Activated CD8-positive, alpha-beta memory T cell treated with anti-CD3 and anti-CD28 coated beads, Interleukin-2, amount 50 U/mL, for 24 hours (primary cell): ENCODE measurements around the gene PSG6.
"Not testable (repeated sequence)": the region's sequence is repeated elsewhere in the genome, so short reads cannot be mapped to it uniquely, and the experiment has no call there.

ENCODE experiments used
- DNase-seq: peaks from one replicate; pipeline ENCODE4 v3.0.0-alpha.2; 2020; ENCODE audit errors: extremely low read depth

The PSG6 gene

GRCh38 chr19:42911731-42912130 lies 6.0 kb downstream of the PSG6 start:
- not testable (repeated sequence) for DNase-seq

DNA sequence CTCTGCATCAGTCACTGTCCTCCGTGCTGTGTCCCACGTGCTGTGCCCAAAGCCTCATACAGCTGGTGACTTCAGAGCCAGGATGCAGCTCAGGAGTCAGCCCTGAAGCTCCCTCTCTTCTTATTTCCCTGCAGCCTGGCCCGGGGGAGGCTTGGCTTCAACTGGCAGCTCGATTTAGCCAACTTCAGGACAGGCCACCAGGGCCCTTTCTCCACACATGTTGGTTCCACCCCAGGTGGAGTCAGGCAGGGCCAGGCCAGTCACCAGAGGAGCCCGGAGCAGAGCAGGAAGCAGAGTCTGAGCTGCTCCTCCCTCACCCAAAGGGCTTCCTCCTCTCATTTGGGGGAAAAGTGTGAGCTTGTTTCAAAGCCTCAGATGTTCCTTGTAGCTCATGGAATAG lies 11.5 kb downstream of the PSG6 start:
- not testable (repeated sequence) for DNase-seq

DNA sequence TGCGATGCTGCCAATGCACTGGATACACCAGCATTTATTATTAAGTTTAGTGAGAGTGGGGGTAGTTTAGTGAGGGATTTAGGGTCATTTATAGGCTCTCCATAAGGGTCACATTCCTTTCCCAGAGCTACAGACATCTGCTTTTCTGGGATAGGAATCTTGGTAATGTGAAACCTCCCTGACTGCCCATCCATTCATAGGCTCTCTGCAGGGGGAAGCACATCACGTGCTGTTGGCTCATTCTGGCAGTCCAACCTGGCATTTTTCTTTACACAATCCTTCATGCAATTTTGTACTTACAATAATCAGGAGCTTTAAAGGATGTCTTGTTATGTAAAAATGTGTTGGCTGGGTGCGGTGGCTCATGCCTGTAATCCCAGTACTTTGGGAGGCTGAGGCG lies 17.1 kb downstream of the PSG6 start:
- not testable (repeated sequence) for DNase-seq

DNA sequence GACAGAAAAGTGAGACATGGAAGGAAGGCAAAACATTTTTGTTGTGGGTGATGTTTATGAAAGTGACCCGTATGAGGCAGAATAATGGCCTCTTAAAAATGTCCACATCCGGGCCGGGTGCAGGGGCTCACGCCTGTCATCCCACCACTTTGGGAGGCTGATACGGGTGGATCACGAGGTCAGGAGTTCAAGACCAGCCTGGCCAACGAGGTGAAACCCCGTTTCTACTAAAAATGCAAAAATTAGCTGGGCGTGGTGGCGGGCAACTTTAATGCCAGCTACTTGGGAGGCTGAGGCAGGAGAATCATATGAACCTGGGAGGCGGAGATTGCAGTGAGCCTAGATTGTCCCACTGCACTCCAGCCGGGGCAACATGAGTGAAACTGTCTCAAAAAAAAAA lies 18.0 kb downstream of the PSG6 start:
- DNase-seq, result not testable (repeated sequence)

DNA sequence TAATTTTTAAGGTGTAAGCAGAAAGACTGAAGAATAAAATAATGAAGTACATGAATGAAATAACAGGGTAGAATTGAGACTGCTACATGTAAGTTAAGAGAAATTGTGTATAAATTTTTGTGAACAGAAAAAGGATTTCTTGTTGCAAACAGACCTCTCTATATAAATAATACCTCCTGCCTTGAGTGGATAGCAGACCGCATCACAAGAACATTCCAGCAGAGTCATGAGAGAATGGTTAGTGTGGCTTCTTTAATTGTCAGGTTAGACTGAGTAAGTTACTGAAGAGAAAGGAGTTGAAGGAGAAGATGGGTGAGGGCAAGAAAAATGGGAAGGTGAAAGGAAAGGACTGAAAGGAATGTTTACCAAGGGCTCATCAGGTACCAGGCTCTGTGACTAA lies 18.6 kb downstream of the PSG6 start:
- DNase-seq, result not testable (repeated sequence)

DNA sequence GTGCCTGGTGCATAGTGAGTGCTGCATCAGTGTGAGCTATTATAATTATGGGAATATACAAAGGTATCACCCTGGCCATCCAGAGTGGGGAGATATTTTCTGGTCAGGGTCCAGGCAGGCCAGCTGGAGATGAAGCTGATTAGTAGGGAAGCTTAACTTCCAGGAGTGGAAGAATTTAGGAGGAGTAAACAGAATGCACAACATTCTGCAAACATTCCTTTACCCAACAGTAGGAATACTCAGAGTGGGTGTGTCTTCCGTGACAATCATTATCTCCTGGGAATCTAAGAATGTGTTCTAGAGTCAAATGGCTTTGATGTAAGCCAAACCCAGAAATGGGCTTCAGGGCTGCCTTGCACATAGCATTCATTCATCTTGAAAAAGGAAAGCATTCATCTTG lies 19.0 kb downstream of the PSG6 start:
- not testable (repeated sequence) for DNase-seq

- DNase-seq, result not testable (repeated sequence)
These were observed 20.0 kb downstream of the PSG6 start for GRCh38 chr19:42897729-42898128.

DNA sequence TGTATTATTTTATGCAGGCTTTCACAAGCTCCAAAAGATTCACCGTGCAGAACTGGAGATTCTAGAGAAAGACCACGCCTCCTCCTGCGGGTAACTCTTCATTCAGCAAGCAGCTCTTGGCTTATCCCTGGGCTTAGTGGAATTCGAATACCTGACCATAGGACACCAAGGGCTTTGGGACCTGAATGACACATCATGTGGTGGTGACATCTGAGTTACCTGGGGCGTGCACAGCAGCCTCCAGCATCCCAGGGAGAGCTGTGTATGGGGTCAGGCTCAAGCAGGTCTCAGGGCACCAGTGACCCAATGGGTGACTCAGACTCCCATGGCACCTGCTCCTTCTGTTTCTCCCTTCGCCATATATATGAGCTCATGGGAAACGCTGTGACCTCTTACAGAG lies 27.2 kb downstream of the PSG6 start:
- not testable (repeated sequence) for DNase-seq

DNA sequence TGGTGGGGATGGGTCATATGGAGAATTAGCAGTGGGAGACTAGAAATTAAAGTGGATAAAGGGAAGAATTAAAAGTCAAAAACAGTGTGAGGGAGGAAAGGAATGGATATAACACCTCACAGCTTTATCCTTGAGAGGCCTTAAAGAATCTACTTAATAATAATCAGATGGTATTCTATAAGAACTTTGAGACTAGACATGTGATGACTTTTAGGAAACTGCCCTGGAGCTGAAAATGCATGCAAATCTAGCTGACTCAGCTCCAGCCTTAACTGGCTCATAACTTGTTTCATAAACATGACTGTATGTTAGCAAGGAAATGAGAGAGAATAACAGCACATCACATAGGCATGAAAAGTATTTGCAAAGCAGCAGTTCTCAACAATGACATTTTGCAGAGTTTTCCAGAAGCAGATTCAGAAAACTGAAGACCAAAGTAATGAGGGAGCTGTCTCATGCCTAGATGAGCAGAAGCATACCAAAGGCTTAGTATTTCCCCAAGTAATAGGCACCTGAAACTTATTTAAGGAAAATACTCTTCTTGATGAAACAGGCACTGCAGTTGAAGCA lies 29.7 kb downstream of the PSG6 start:
- DNase-seq, result not testable (repeated sequence)

DNA sequence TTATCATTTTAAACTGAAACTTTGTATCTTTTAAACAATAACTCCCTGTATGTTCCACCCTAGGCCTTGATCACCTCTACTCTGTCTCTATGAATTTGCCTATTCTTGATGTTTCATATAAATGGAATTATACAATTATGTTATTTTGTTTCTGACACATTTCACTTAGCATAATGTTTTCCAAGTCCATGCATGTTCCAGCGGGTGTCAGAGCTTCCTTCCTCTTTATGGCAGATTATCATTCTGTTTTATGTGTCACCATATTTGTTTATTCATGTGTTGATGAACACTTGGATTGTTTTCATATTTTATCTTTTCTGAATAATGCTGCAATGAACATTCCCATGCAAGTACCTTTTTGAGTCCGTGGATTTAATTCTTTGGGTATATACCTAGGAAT lies 35.0 kb downstream of the PSG6 start:
- DNase-seq, result not testable (repeated sequence)

DNA sequence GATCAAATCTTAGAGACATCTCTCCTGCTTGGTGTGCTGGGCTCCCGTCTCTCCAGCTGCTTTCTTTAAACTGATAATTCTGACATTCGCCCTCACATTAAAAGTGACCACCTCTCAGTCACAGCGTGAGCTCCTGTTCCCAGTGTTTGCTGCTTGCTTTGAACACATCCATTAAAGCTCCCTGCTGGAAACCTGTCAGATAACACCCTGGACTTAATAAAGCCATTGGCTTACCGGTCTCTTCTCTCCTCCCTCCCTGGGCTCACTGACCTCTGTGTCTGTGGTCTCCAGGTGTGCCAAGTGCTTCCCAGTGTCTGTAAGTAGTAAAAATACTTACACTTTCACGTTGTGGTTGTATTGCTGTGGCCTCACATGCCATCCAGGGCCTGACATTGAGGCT lies 35.7 kb downstream of the PSG6 start:
- DNase-seq, result not testable (repeated sequence)

GRCh38 chr19:42881279-42881678 lies 36.4 kb downstream of the PSG6 start:
- DNase-seq, result not testable (repeated sequence)

GRCh38 chr19:42880621-42881020 lies 37.1 kb downstream of the PSG6 start:
- DNase-seq, result not testable (repeated sequence)

DNA sequence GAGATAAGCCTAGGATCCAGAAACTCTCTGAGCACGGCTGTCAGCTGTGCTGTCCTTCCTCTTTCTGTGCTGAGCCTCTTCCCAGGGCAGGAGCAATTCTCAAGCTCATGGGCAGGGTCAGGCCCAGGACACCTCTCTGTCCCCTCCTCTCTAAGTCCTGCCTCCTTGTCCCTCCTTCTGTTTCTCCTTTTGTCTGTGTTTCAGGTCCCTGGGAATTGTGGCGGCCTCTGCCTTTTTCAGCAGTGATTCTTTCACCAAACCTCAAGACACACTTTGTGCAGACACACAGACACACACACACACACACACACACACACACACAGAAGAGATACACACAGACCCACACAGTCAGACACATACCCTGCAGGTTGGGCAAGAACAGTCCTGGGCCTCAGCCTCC lies 38.1 kb downstream of the PSG6 start, which contains the start of gene PSG1:
TSS of gene PSG1 (minus strand) at position 101 of the 400 bp plus-strand sequence. CDS start 132 bp downstream, outside the sequence.
- DNase-seq, result no peak

DNA sequence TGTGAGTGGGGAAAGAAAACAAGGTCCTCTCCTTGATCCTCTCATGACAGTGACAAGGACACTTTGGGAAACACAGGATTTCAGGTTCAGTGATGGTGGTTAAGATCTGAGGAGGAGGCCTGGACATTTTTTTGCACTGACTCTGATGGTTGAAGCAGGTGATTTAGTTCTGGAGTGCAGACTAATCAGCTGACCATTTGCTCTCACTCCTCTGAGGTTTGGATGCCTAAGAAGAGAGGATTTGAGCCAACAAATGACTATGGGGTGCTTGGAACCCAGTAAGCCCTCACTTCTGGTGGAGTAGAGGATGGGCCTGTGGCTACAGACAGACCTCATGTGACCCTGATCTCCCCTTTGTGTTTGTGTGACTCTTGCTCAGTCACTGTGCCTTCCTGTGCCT lies 41.1 kb downstream of the PSG6 start:
- not testable (repeated sequence) for DNase-seq

- not testable (repeated sequence) for DNase-seq
These were observed 41.8 kb downstream of the PSG6 start for GRCh38 chr19:42875881-42876280.

DNA sequence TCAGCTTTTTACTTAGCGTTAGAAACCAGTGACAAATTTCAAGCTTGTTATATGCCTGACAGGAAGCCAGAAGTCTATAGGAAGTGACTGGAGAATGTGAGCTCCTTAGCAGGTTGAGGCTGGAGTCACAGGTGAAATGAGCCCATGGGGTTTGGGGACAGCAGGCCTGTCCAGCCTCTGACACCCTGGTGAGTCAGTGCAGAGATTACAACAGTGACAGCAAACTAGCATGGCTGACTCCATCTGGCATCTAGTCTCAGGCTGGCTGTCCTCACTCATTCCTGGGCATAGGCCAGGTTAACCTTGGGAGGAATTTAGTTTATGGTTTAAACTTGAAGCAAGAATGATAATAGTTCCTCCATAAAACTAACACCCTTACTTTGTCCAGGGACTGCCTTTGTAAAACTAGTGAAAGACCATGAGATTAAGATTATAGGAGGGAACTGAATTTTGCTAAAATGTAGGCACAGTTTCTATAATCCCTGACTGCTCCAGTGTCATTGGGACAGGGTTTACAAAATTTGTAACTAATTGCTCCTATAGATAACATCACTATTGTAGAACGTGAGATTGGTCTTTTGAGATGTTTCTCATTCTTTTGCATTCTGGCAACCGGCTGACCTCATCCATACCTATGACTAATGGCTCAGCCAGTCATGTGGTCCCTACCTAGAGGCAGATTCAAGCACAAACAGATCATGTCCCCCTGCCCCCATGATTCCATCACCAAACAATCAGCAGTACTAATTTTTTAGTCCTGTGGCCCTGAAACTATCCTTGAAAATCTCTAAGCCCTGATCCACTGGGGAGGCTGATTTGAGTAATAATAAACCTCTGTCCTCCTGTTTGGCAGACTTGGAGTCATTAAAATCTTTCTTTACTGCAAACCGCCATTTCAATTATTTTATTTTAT lies 42.5 kb downstream of the PSG6 start:
- not testable (repeated sequence) for DNase-seq

- not testable (repeated sequence) for DNase-seq
These were observed 43.6 kb downstream of the PSG6 start for GRCh38 chr19:42874136-42874535.

DNA sequence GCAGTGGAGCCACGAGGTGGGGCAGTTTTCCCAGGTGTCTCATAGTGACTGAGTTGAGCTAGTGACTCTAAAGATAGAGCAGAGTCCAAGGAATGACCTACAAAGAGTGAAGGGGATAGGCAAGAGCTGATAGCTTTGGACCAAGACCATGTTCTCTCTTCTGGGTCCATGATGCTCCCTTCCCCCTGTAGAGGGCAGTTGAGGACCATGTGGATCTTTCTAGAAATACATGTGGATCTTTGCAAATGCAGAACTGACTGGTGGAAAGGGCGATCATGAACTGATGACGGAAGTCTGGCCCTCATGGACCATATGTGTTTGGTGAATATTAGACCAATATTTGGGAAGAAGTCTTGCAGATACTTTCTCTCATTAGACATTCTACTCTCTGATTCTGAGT lies 45.1 kb downstream of the PSG6 start:
- DNase-seq, result no peak

DNA sequence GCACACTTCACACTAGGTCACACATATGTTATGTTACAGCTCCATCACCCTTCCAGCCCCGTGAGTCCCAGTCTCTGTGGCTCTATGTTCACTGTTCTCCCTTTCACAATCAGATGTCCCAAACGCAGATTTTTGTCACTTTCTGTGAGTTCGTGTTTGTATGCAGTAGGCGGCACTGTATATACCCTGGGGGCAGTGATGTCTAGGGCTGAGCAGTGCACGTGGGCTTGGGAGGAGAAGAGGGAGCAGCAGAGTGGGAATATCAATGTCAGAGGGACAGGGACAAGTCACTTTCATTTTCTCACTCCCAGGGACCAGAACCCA lies 60.2 kb downstream of the PSG6 start:
- DNase-seq, result no peak

GRCh38 chr19:42856866-42857543 lies 60.7 kb downstream of the PSG6 start:
- DNase-seq, result not testable (repeated sequence)

- not testable (repeated sequence) for DNase-seq
These were observed 62.9 kb downstream of the PSG6 start for GRCh38 chr19:42854745-42855144.
